K562 (cell line): ENCODE data around the gene PRM2. TPM values are rescaled to one million over a fixed set of nuclear protein-coding genes. Genes with fewer than 3 reads are reported as not detected.

Experiments
- CBFB ChIP-seq: sonication (generic); formaldehyde crosslinking; IDR thresholded peaks from 2 replicates; pipeline ENCODE4 v1.4.0; 2020; ENCODE audit warnings: mild to moderate bottlenecking, missing genetic modification reagents
- CTCFL ChIP-seq: IDR thresholded peaks from 2 replicates; pipeline ENCODE4 v1.6.1; 2011; ENCODE audit warnings: borderline replicate concordance, low read depth, mild to moderate bottlenecking, moderate library complexity, low read length; ENCODE audit not compliant: insufficient read depth, poor library complexity, severe bottlenecking
- ELF1 ChIP-seq: fragments of 200-800 bp; sonication (Bioruptor generic); IDR thresholded peaks from 2 replicates; pipeline ENCODE4 v1.6.1; 2016; ENCODE audit warnings: missing genetic modification characterization, missing compliant biosample characterization
- ILK ChIP-seq: fragments of 450-650 bp; IDR thresholded peaks from 2 replicates; pipeline ENCODE4 v1.6.1; 2016; ENCODE audit warnings: missing genetic modification characterization, low read depth, mild to moderate bottlenecking, missing compliant biosample characterization, moderate library complexity, borderline replicate concordance
- MCM2 ChIP-seq: fragments of 450-650 bp; IDR thresholded peaks from 2 replicates; pipeline ENCODE4 v1.6.1; 2017; ENCODE audit warnings: low read depth, mild to moderate bottlenecking
- NEUROD1 ChIP-seq: fragments of 150-350 bp; IDR thresholded peaks from 2 replicates; pipeline ENCODE4 v1.6.1; 2014; ENCODE audit warnings: borderline replicate concordance, low read length, low read depth; ENCODE audit not compliant: partially characterized antibody
- NFE2L1 ChIP-seq: fragments of 450-650 bp; IDR thresholded peaks from 2 replicates; pipeline ENCODE4 v1.6.1; 2016; ENCODE audit warnings: missing genetic modification characterization, low read depth, mild to moderate bottlenecking, missing compliant biosample characterization, moderate library complexity, borderline replicate concordance
- NRF1 ChIP-seq, 2 experiments: fragments of 450-650 bp; IDR thresholded peaks in 1 of 2; conservative IDR thresholded peaks in 1 of 2; 2 replicates each; pipeline ENCODE4 v1.6.1; 2014; ENCODE audit warnings: mild to moderate bottlenecking in 2 of 2
- PCBP2 ChIP-seq: fragments of 200-400 bp; formaldehyde crosslinking; IDR thresholded peaks from 2 replicates; pipeline ENCODE4 v1.6.1; 2018; ENCODE audit warnings: low read length, low read depth, mild to moderate bottlenecking, moderate library complexity; ENCODE audit not compliant: poor library complexity, severe bottlenecking
- PTBP1 ChIP-seq: fragments of 200-400 bp; formaldehyde crosslinking; IDR thresholded peaks from 2 replicates; pipeline ENCODE4 v1.6.1; 2017; ENCODE audit warnings: low read depth, low read length
- RREB1 ChIP-seq: fragments of 250-450 bp; sonication (Bioruptor Pico); IDR thresholded peaks from 2 replicates; pipeline ENCODE4 v1.4.0; 2020
- TCFL5 ChIP-seq: fragments of 250-450 bp; sonication (Bioruptor Pico); conservative IDR thresholded peaks from 2 replicates; pipeline ENCODE4 v1.6.1; 2021; ENCODE audit warnings: mild to moderate bottlenecking, moderate library complexity, matching md5 sums
- THRB ChIP-seq: fragments of 450-650 bp; formaldehyde crosslinking; conservative IDR thresholded peaks from 2 replicates; pipeline ENCODE4 v1.4.0; 2022; ENCODE audit warnings: mild to moderate bottlenecking, missing genetic modification characterization
- ZKSCAN3 ChIP-seq: fragments of 250-450 bp; sonication (Bioruptor Pico); IDR thresholded peaks from 2 replicates; pipeline ENCODE4 v1.4.0; 2020
- ZNF197 ChIP-seq: fragments of 200-800 bp; sonication (Bioruptor generic); IDR thresholded peaks from 2 replicates; pipeline ENCODE4 v1.6.1; 2016; ENCODE audit warnings: low read depth, missing genetic modification characterization, missing compliant biosample characterization
- ZNF408 ChIP-seq: fragments of 250-450 bp; sonication (Bioruptor Pico); IDR thresholded peaks from 2 replicates; pipeline ENCODE4 v1.4.0; 2020; ENCODE audit warnings: low read depth, mild to moderate bottlenecking, moderate library complexity
- polyA plus RNA-seq, 8 experiments: library from polyadenylated mRNA; depleted of rRNA in 4 of 8; stranded (reverse) in 5 of 8; unstranded in 3 of 8; fragments of >200 nt; fragmentation: Nextera tagmentation in 2 of 8; fragmentation: Illumina TruSeq in 1 of 8; extraction: Ambion mirVana in 2 of 8; extraction: Trizol in 1 of 8; gene quantifications; 2 replicates each; pipeline versions ENCODE4 v1.2.1 to v1.2.3, GENCODE V29; 2011 to 2014; ENCODE audit warnings: inconsistent platforms in 1 of 8, missing spikeins in 1 of 8
- total RNA-seq, 7 experiments: library from RNA; depleted of rRNA in 6 of 7; stranded (reverse); fragments of >200 nt in 6 of 7; fragmentation: Illumina TruSeq in 2 of 7; extraction: Trizol in 2 of 7; gene quantifications; 2 replicates each; pipeline versions ENCODE4 v1.2.1 to v1.2.3, GENCODE V29; 2011 to 2021; ENCODE audit warnings: low replicate concordance in 1 of 7

PRM2 gene
- total and polyA plus RNA-seq, 9 of the 15 experiments (the other 6 are each of a cell fraction or from before 2014, with no cell fraction given): not detected

GRCh38 chr16:11257131-11257938 is 18.9 kb downstream of the PRM2 start (continued):
- TF ChIP-seq THRB (CRISPR knock-in tag) (no peak), RREB1 (CRISPR knock-in tag) (no peak), NEUROD1 (no peak), ZNF408 (CRISPR knock-in tag) (no peak), ZKSCAN3 (CRISPR knock-in tag) (no peak), NFE2L1 (tag) (no peak), PTBP1 (no peak), CBFB (no peak), CTCFL (no peak), ZNF197 (CRISPR knock-in tag) (no peak), ILK (tag) (no peak), NRF1 (conservative IDR thresholded peaks at IDR 0.05 in 1 of 2, IDR thresholded peaks at IDR 0.05 in 1 of 2) (peak; percentile 73 to 77), MCM2 (no peak), PCBP2 (no peak), ELF1 (tag) (no peak), TCFL5 (CRISPR knock-in tag) (no peak)
